Fibroblast of skin of scalp (primary cell): Measurements from ENCODE around the gene TUBB.
"Not testable (repeated sequence)": the region's sequence is repeated elsewhere in the genome, so short reads cannot be mapped to it uniquely, and the experiment has no call there.

Experiments used
- DNase-seq: peaks from one replicate; pipeline ENCODE4 v3.0.0-alpha.2; 2013

The TUBB gene

GRCh38 chr6:30687659-30688431 is 32.3 kb upstream of the TUBB start:
- peak; percentile 60 for DNase-seq

- DNase-seq = no peak
Observed at GRCh38 chr6:30688569-30688968, 31.6 kb upstream of the TUBB start.

DNA sequence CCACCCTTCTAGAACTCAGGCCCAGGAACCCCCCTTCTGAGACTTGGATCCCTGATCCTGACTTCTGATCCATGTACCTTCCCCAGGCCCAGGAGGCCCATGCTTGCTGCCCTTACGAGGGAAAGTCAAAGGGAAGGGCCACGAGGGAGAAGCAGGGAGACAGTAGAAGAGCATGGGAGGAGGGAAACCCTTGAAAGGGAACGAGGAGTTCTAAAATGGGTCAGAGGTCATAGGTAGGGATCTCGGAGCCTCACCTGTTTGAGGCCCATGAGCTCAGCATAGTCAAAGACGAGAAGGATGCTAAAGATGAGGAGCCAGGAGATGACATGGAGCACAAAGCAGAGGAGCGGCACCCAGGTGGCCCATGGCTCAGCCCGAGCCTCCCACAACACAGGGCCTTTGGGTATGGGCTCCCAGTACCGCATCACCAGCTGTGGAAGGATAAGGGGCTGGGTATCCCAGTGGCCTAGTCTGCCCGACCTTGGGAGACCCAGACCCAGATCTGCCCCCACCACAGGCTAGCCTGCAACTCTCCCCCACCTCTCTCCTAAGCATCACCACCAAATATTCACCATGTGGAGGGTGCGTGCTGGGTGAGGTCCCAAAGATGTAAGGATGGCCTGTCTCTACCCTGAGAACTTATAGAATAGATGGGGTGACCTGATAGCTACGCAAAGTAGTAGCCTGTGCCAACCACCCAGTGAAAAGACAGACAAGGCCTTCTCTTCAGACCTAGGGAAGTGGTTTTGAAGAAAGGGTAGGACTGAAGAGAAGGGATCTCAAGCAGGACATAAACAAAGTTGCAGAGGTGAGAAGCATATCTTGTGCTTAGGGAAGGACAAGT is 30.9 kb upstream of the TUBB start:
- no peak for DNase-seq

DNA sequence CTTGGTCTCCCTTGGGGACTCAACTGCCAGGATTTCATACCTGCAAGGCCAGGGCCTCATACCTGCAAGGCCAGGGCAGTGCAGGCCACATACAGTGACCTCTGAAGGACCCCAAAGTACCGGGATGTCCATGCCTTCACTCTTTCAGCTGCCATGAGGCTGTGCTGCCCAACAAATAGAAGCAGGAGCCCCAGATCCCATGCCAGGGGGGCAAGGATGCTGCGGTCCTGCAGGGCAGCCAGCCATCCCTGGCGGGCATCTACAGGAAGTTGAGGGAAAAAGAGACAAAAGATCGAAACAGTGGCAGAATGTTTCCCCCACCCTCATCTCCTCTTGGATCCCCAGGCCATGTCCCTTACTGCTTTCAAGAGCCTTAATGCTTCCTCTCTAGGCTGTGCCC is 30.2 kb upstream of the TUBB start:
- no peak for DNase-seq

GRCh38 chr6:30690403-30691207 is 29.5 kb upstream of the TUBB start, which contains the start of gene NRM:
NRM (minus strand) TSS chr6:30690984; CDS start chr6:30690974, 10 bp downstream.
- peak; percentile 89 for DNase-seq

GRCh38 chr6:30691208-30691847 is 28.8 kb upstream of the TUBB start:
- peak; percentile 29 for DNase-seq

GRCh38 chr6:30696432-30696831 is 23.7 kb upstream of the TUBB start:
- no peak for DNase-seq

GRCh38 chr6:30700340-30700739 is 19.8 kb upstream of the TUBB start:
- no peak for DNase-seq

DNA sequence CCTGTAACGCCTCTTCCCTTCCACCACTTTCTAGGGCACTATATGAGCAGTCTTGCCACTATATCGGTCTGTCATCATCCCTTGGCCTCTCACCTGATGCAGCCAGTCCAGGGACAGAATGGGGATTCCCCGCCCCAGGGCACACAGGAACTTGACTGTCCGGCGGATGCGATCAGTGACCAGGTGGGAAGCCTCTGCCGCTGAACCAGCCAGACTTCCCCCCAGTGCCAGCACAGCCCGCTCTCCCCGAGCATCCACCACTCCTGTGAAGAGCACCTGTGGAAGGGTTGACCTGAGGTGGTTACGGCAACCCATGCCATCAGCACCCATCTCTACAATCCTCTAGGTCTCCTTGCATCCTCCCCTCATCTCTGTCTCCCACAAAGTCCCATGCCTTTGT is 17.1 kb upstream of the TUBB start:
- DNase-seq = no peak

DNA sequence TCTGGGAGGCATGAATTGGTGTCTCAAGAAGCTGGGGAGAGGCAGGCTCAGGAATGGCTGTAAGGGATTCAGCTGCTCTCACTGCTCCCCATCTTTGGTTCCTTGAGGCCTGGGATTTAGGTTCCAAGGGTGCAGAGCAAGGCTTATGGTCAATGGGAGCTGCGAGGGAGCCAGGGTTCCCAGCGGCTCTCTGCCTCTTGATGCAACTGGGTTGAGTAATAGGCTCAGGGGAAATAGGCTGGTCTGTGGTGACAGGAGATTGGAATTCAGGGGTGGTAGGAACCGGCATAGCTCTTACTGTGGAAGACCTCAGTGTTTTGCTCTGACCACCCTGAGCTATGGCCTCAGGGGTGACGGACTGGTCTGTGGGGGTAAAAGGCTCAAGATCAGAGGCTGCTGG is 16.3 kb upstream of the TUBB start:
- DNase-seq = no peak

- DNase-seq = no peak
Observed at GRCh38 chr6:30705620-30706019, 14.5 kb upstream of the TUBB start.

GRCh38 chr6:30707281-30707850 is 12.8 kb upstream of the TUBB start:
- no peak for DNase-seq

- DNase-seq = no peak
Observed at GRCh38 chr6:30709101-30709868, 10.9 kb upstream of the TUBB start.

GRCh38 chr6:30711758-30712380 is 8.3 kb upstream of the TUBB start:
- DNase-seq = no peak

DNA sequence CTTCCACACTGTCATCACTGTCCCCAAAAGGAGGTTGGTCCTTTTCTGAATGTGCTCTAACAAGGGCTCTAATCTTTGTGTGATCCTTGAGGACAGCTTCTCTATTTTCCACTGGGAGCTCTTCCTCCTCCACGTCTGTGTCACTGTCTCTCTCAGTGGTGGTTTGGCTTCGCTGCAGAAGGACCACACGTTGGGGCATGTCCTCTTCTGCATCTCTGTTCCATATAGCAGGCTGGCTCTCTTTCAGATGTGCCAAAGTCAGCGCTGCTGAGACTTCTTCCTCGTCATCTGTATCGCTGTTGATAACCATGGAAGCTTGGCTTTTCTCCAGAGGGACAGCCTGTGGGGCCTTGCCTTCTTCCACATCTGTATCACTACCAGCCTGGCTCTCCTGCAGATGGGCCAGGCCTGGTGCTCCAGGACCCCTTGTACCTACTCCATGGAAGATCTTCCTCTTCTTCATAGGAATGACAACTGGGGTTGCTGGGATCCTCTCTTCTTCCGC is 7.7 kb upstream of the TUBB start:
- no peak for DNase-seq

DNA sequence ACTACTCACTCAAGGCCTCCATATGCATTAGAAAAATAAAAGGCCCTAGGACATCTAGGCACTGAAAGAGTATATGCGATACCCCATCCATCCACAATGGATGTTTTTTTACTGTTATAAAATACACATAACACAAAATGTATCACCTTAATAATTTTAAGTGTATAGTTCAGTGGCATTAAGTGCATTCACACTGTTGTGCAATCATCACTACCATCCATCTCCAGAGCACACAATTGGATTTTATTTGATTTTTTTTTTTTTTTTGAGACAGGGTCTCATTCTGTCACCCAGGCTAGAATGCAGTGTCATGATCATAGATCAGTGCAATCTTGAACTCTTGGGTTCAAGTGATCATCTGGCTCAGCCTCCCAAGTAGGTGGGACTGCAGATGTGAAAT is 5.9 kb upstream of the TUBB start:
- DNase-seq = no peak

- DNase-seq = no peak
Observed at GRCh38 chr6:30716879-30717128, 3.3 kb upstream of the TUBB start.

GRCh38 chr6:30717129-30717844 is 2.9 kb upstream of the TUBB start, which contains the start of gene MDC1:
MDC1 (minus strand) TSS chr6:30717281; CDS start chr6:30715175, 2,106 bp downstream.
- peak; percentile 100 for DNase-seq

DNA sequence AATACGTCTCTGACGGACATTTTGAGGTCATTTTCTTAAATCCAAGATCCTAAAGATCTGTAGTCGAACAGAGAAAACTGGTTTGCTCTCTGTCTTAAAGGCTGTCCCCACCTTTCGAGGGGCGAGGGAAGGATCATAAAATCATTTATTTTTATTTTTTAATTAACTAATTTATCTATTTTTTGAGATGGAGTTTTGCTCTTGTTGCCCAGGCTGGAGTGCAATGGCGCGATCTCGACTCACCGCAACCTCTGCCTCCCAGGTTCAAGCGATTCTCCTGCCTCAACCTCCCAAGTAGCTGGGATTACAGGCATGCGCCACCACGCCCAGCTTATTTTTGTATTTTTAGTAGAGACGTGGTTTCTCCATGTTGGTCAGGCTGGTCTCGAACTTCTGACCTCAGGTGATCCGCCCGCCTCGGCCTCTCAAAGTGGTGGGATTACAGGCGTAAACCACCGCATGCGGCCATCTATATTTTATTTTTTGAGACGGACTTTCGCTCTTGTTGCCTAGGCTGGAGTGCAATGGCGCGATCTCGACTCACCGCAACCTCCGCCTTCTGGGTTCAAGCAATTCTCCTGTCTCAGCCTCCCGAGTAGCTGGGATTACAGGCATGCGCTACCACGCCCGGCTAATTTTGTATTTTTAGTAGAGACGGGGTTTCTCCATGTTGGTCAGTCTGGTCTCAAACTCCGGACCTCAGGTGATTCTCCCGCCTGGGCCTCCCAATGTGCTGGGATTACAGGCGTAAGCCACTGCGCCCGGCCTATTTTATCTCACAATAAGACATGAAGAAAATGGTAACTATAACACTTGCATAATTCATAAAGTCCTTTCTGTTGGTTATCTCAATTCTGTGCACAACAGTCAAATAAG is 2.1 kb upstream of the TUBB start:
- not testable (repeated sequence) for DNase-seq
